VCaP (cell line): ENCODE data around the gene CRYBB1.

ENCODE experiments used
- H3K27ac ChIP-seq: fragments of 450-650 bp; 2 replicates; pipeline ENCODE4 v1.5.1; 2017
- CTCF ChIP-seq: fragments of 450-650 bp; conservative IDR thresholded peaks from 2 replicates; pipeline ENCODE4 v1.5.1; 2017; ENCODE audit warnings: mild to moderate bottlenecking, moderate library complexity

Gene CRYBB1

DNA sequence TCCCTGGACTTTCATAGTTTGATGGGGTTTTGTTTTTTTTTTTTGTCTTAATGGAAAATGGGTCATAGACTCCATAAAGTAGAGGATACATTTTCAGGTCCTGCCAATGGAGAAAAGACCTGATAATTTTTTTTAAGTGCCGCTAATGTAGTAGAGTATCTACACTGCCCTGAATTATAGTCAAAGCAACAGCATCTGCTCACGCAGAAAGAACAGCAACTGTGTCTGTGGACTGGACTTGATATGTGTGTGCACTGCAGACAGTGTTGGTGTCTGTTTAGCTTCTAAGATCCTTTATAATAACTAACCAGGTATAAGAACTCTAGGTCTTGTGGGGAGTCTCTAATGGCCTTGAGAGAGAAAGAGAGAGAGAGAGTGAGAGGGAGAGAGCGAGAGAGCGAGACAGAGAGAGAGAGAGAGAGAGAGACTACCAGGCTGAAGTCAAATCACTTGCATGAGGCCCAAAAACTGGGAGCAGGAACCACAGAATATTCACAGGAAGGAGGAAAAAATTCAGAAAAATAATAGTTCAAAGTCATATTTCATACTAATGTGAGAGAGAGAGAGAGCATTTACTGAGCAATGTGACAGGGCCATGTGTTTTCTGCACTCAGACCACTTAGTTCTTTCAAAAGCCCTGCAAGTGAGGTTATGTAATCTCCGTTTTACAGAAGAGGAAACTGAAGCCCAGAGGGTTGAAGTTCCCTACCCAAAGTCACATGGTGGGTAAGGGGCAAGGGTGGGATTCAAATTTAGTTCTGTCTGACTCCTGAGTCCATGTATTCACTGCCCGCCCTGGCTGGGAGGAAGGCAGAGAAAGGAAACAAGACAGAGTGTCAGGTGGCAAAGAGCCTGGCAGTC lies 30.9 kb upstream of the CRYBB1 start:
- TF ChIP-seq CTCF, result no peak
- H3K27ac ChIP-seq, result no peak overlapping the region

DNA sequence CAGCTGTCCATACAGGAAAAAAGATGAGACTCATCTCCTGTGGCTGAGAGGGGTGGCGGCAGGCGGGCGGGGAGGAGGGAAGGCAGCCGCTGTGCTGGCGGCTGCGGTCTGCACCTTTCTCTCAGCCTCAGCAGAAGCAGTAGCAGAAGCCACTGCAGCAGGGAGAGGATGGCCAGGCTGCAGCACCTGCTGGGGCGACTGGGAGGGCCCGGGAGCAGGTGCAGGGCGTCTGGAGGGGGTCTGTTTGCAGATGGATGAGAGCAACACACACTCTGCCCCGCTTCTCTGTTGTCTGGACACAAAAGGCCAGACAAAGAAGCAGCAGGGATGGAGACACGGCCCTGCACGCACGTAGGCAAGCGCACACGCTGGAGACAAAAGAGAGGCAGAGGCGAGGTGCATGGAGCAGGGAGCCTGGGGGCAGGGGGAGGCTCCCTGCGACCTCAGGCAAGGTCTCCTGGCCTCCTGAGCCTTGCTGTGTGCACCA lies 30.2 kb upstream of the CRYBB1 start:
- TF ChIP-seq CTCF, result no peak
- H3K27ac ChIP-seq, result no peak overlapping the region

GRCh38 chr22:26646158-26646557 lies 28.3 kb upstream of the CRYBB1 start:
- no peak for TF ChIP-seq CTCF
- H3K27ac ChIP-seq, result no peak overlapping the region

- H3K27ac ChIP-seq, result no peak overlapping the region
- TF ChIP-seq CTCF, result no peak
Observed at GRCh38 chr22:26643418-26644100, 25.7 kb upstream of the CRYBB1 start.

DNA sequence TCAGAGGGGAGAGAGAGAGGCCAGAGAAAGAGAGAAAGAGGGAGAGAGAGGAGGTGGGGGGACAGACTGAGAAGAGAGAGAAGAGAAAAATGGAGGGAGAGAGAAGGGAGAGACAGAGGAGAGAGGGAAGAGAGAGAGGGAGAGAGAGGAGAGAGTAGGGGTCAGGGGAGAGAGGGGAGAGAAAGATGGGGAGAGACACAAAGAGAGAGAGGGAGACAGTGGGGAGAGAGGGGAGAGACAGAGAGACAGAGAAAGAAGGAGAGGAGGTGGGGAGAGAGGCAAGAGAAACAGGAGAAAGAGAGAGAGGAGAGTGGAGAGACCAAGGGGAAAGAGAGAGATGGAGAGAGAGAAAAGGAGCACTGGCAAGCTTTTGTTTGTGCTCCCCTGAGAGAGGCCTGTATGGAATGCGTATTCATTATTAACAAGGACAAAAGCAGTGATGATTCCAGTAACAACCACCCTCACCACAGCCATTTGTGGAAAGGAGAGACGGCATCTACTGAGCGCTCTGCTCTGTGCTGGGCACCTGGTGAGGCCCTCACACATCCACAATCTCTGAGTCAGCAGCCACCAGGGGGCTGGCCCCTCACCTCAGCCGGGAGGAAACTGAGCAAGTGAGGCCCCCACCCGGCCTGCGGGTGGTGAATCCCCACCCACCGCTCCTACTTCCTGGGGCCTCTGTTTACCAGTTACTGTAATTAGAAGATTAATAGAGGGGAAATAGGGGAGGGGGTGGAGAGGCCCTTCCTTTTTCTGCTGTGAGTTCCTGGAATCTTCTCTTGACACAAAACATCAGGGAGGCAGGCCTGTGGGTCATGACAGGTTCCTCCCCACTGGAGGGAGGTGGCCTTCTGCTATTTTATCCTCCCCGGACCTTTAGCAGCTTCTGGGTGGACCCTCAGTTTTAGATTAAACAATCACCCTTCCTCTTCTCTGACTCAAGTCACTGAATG lies 24.9 kb upstream of the CRYBB1 start:
- TF ChIP-seq CTCF, result no peak
- no peak overlapping the region for H3K27ac ChIP-seq

DNA sequence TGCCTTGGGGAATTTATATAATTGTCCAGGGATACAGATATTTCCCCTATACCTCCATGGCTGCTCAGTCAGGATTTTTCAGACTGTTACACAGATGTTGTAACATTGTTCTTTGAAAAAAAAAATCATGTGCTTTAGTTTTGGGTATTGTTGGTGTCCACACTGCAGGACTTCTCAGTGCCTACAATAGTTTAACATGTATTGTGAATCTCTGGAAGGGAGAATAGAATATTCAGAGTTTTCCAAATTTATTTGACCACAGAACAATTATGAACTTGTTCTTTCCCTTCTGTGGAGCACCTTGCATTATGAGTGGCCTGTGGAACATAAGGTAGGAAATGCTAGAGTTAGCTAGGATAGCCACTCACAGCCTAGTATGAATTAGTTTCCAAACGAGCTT lies 18.5 kb upstream of the CRYBB1 start:
- H3K27ac ChIP-seq, result no peak overlapping the region
- TF ChIP-seq CTCF, result no peak
